GM21528 (cell line): Measurements from ENCODE around the gene ZNF445.
"Not testable (repeated sequence)": the region's sequence is repeated elsewhere in the genome, so short reads cannot be mapped to it uniquely, and the experiment has no call there.

Experiments used
- ATAC-seq: cut with Tn5 transposase; IDR thresholded peaks from one replicate; pipeline ENCODE4 v1.9.1; 2021; ENCODE audit warnings: mild to moderate bottlenecking, moderate library complexity; ENCODE audit not compliant: unreplicated experiment, low FRiP score

ZNF445 gene

DNA sequence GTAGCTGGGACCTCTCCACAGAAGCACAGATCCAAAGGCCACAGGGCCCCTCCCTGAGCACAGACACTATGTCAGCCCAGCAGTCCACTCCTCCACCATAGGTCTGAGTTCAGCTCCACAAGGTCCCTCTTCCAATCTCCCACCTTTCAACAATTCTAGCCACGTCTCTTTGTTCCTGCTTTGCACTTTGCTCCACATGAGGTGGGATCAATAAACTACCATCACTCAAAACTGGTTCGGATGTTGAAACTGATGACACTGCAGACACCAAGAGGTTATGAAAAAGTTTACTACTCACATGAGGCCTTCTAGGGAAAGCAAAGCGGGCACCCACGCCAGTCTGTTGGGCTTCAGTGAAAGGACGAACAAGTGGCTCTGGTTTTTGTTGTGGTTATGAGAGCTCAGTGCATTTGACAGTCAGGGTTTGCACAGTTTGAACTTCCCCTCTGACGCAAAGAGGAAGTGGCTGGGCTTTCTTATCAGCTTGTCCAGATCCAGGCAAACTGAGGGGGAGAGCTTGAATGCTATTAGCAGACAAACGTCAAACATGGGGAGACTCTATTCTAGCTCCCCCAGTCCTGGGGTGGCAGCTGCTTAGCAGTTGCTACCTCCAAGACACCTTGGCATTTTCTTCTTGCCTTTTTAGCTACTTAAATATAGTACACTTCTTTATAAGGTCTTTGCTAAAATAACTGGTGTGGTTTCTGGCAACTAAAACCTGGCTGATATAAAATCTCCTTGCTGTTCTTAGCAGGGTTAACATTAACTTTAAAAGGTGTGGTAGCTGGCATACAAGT is 37.8 kb downstream of the ZNF445 start:
- peak; percentile 93 for ATAC-seq

DNA sequence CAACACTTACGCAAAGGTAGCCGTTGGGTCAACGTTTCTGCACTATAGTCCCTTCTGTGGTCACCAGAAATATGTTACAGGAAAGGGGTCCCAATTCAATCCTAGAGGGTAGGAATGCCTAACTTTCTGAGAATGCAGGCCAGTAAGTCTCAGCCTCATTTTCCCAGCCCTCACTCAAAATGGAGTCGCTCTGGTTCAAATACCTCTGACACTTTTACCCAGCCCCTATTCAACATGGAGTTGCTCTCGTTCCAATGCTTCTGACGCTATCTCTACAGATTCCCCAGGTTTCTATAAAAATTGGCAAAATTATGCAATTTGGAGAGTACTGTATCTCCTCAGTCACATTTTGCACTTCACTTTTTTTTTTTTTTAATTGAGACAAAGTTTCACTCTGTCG is 39.7 kb downstream of the ZNF445 start:
- ATAC-seq: no peak

DNA sequence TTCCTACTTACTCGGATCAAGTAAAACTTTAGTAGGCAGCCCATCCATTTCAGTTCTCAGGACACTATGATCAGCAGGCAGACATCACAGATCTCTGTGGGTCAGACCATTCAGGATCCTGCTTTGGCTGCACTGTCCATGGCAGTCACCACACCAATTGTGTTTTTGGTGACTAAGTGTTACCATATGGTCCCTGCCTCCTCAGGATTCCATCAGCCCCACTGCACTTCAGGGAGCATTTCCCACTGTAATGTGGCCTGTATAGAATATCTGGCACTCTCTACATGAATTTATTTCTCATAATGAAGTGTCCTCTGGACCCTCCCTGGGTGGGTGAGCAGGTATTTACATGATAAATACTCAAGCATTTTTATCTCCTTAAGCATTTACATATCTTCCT is 41.3 kb downstream of the ZNF445 start:
- ATAC-seq: no peak

DNA sequence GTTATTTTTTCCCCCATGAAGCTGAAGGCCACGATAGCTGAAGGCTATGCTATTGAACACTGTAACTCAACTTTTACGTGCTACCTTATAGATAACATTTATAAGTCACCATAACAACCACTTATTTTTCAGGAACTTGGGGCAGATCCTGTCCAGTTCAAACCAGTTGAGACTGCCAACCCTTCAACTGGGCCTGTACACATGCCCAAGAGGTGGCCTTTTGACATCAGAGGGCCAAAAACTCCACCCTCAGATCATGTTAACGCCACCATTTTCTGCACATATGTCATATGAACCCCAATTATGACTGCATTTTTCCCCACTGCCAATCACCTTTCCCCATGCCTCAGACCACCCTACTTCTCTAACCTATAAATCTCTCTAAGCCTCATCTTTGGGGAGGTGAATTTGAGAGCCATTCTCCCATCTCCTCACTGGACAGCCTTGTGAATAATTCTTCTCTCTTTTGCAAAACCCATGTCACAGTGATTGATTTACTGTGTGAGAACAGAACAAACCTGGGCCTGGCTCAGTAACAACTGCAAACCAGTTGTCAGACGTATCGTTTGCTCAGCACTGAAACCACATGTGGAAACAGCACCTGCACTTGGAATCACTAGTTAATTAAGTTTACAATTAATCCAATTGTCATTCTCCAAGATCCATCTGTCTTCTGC is 42.5 kb downstream of the ZNF445 start:
- ATAC-seq: no peak

DNA sequence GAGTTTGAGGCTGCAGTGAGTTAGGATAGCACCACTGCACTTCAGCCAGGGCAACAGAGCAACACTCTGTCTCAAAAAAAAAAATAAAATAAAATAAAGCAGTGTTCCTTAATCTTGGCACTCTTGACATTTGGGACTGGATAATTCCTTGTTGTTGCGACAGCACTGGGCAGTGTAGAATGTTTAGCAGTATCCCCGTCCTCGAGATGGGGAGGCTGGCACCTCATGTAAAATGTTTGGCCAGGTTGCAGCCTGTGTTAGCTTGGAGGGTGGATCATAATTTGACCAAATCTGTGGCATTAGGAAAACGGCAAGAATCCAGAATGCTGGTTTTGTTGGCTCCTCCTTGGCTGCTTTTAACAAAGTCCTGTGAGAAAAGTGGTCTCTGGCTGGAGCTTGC is 47.0 kb downstream of the ZNF445 start:
- ATAC-seq: no peak

DNA sequence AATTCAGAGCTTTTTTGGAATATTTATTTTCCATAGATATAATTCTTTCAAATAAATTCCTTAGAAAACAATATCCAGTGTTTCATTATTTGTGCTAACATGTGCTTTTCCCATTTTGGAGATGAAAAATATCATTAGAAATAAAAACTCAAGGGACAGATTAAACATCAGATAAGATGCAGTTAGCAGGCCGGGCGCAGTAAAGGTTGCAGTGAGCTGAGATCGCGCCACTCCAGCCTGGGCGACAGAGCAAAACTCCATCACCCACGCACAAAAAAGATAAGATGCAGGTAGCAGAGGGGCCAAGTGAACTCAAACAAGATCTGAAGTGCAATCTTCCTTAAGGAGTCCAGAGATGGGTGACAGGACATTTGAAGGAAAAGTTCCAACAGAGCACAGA is 48.0 kb downstream of the ZNF445 start:
- ATAC-seq: no peak

DNA sequence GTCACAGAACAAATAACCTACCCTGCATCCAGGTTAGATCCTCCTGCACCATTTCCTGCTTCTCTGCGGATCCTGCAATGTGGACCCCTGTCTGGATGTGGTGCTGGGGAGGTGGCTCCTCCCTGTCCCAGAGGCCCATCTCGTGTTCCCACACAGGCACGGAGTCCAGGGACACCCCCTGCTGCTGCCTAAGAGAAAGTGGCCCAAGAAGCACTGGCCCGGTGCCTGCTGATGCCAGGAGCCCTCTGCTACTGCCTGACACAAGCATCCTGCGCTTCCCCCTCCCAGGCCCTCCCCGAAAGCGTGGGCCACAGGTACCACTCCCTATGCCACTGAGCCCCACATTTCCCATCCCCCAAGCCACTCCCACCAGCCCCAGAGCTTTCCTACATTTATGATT is 48.6 kb downstream of the ZNF445 start:
- ATAC-seq: no peak

DNA sequence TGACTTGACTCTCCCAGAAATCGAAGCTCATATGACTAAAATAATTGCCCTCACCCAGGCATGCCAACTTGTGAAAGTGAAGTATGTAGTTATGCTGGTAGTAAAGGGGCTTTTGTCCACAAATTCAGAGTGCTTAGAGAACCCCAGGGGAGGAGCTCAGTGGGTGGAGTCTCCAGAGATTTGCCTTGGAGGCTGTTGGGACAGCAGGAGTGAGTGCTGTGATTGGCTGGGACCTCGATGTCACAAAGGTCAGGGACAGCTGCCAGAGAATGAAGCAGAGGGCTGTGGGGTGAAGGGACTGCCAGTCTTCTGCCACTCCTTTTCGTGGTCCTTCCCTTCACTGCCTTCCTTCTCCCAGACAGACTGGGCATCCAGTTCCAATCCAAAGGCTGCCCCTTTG is 49.8 kb downstream of the ZNF445 start:
- ATAC-seq: no peak

DNA sequence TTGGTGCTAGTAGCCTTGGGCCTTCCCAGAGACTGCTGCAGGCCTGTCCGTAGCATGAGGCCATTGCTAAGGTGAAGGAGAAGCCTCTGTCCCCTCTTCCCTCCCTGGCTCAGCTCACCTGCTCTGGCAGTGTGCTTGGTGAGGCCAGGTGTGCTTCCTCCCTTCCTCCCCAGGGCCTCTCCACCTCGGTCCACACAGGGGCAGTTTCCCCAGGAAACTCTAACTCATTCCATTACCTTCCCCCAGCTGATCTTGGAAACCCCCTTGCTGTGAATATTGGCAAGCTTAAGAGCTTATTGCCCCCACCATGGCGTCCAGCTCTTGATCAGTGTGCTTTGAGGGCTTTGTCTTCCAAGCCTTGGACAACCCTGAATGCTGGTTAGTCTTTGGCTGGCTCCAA is 52.7 kb downstream of the ZNF445 start:
- no peak for ATAC-seq

DNA sequence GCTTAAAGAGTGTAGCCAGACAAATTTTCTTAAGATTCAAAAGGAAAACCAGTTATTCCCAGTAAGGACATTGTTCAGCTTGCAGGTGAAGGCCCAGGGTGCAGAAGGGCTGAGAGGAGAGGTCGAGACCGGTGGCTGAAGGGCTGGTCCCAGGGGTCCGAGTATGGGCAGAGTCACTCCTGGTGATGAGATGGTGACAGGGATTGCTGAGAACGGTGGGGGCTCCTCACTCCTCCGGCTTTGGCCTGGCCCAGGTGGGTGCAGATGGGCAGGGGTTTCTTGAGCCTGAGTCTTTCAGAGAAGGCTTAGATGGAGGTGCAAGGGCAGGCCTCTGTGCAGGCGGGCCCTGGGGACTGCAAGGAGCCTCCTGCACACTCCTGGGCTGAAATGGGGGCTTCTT is 56.2 kb downstream of the ZNF445 start:
- no peak for ATAC-seq

DNA sequence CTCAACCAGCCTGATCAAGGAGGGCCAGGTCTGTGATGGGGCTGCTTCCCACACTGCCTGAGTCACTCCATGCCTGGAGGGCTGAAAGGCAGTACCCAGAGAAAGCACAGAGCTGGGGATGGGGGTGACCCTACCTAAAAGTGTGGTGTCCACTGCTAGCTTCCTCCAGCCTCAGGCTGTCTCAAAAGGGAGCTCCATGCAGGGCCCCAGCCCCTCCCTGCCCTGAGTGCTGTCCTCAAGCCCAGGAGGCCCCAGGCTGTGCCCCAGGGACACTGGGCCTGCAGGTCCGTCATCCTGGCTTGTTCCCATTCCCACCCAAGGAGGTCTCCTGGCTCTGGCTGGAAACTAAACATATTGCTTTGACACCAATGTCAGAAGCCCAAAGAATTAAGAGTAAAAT is 56.8 kb downstream of the ZNF445 start:
- no peak for ATAC-seq

DNA sequence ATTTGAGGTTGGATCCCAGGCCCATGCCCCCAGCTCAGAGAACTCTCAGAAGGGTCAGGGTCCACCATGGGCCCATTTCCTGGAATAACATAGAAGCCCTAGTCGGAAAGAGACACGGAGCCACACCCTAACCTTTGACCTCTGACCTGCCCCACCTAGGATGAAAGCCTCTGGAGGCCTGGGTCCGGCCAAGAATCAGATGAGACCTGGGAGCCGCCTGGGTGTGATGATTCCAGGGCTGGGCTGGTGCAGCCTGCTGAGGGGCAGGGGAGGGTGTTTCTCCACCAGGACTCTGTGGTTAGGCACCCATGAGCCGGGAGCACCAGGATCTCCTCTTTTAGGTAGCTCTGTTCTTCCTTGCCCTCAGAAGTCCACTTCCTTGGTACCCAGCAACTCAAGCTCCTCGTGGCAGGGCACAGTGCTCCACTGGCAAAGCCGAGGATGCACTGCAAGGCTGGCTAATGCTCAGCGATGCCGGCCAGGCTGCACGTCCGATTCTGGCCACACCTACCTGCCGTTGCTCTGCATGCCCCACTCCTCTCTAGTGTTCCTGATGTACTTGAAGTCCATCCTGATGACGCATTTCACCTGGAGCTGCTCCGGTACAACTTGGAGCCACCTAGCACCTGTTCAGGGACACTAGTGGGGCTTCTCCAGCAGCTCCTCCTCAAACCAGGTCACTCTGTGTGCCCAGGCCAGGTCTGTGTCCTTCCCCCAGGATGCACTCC is 57.4 kb downstream of the ZNF445 start:
- no peak for ATAC-seq

DNA sequence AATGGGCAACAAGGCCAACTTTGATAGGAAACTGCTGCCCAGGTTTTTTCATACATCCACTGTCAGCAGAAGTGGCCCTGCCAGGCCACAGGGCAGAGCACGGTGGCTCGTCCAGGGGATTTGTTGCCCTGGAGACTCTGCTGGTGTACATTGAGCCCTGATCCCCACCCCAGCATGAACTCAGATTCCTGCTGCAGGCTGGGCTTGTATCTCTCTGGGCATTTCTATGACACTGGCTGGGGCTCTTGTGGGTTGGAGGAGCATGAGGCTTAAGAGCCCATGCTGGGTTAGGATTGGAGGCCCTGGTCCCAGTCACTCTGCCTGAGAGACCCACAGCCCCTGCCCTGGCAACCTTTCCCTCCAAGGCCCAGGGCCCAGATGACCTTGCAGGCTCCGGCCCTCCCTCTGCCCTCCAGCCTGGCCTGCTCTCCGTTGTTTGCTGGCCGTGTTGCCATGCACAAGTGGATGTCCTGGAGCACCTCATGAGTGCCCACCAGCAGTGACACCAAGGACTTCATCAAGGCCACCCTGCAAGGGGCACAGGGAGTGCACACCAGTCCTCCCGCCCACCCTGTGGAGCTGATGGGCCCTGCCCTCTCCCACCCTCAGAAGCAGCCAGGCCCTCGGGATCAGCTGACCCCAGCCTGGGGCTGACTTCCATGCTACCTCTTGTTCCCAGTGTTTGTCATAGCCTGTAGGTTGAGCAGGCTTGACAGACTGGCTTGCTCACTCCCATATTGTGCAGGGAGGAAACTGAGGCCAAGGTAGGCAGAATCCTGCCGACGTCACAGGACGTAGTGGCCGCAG is 58.2 kb downstream of the ZNF445 start:
- no peak for ATAC-seq

DNA sequence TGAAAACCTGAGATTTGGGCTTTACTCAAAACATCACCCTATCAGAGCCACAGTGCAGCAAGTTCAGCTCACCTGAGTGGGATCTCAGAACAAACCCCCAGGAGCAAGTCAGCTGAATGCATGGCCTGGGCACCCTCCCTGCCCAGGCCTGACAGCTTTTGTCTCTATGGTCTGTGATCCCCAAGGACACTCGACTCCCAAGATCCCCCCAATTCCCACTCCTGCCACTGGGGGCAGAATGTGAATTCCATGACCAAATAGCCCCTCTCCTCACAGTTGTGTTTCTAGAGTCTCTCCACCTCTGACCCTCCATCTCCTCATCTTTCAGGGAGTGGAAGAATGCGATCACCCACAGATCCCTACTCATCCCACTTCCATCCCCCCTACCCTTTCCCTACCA is 58.9 kb downstream of the ZNF445 start:
- no peak for ATAC-seq

DNA sequence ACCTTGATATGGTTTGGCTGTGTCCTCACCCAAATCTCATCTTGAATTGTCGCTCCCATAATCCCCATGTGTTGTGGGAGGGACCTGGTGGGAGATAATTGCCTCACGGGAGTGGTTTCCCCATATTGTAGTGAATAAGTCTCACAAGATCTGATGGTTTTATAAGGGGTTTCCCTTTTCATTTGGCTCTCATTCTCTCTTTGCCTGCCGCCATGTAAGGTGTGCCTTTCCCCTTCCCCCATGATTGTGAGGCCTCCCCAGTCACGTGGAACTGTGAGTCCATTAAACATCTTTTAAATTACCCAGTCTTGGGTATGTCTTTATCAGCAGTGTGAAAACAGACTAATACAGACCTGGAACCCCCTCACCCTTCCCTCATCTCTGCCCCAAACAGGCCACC is 59.4 kb downstream of the ZNF445 start:
- not testable (repeated sequence) for ATAC-seq

DNA sequence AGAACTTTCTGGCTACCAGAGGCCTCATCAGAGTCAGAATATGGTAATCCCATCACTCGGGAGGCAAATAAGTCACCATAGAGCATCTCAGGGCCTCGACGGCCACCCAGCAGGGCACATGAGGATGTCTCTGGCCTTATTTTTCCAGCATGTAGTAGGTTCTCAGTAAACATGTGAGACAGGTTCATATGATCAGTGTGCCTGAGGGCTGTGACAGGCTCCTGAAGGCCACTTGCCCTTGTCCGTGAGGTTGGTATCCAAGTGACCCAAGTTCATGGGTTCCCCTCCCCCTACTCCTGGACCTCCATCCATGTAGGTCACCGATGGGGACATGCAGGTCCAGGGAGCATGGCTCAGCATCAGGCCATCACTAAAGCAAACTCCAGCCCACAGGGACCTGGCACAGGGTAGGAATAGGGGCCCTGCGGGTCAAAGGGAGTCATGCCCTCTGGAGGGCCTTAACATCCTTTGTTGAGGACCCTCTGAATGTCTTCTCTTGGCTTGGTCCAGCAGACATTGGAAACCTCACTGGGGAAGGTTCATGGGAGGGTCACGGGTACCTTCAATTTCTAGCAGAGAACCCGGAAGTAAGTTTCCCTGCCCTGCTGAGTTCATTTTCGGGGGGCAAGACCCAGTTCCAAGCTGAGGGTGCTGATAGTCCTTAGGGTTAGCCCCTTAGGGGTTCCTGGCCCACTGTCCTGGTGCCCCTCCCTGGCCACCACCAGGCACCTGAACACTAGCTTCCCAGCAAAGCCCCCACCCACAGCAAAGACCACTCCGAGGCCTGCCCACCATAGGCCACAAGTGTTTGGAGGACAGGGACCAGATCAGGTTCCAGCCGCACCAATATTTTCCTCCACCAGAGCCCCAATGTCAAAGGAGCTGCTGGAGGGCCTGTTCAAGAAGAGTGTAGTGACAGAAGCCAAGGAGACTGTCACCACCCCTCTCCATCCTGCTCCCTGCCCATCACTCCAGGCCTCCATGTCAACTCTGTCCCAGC is 61.1 kb downstream of the ZNF445 start:
- no peak for ATAC-seq

DNA sequence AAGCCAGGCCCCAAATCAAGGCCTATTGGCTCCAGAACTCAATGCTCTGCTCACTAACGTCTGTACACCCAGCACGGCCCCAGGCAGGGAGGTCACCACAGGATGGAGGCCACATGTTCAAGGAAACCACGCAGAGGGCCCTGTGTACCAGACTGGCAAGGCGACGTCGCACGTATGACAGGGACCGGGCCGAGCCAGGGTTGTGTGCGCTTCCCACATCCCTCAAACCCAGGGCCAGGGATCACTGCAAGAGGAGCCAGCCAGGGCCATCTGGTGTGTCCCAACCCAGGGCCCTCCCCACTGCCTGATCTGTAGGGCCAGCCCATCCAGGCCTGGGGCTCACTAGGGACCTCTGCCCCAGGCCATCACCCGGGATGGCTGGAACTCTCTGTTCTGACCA is 62.0 kb downstream of the ZNF445 start:
- no peak for ATAC-seq

DNA sequence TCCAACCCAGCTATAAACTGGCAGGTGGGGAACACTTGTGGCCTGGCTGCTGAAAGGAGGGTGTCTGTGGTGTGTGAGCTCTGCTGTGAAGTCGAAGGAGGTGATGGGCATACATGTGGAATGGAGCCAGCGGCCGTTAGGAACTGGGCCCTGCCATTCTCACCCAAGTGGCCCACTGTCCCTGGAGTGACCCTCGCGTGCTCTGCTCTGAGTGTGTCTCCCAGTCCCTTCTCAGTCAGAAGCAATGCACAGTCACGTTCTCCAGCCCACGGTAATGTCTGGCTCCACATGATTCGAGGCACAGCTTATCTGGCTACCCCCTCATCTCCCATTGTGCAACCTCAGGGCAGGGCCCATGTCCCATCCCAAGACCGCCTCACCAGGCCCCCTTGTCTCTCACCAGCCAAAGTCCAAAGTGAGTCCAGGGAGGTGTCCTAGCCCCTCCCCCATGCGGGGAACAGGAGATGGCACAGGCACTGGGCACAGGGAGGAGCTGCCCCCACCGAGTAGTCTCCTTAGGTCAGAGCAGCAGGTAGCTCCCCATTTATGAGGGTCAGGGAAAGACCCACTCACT is 62.9 kb downstream of the ZNF445 start:
- no peak for ATAC-seq

DNA sequence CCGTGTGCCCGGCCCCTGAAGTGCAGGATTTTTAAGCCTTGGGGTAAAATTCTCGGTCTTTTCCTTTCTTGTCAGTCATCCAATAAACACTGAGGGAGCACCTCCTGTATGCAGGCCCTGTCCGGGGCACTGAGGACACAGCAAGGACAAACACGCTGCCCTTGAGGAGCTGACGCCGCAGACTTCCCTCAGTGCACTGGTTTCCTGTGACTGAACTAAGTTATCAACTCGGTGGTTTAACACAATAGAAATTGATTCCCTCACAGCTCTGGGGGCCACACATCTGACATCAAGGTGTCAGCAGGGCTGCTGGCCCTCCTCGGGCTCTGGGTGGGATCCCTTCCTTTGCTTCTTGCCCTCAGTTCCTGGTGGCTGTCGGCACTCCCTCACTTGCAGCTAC is 65.1 kb downstream of the ZNF445 start:
- no peak for ATAC-seq
